ENCODE data around the gene SLC2A3.
"Not testable (repeated sequence)": the region's sequence is repeated elsewhere in the genome, so short reads cannot be mapped to it uniquely, and the experiment has no call there.

SLC2A3 gene

DNA sequence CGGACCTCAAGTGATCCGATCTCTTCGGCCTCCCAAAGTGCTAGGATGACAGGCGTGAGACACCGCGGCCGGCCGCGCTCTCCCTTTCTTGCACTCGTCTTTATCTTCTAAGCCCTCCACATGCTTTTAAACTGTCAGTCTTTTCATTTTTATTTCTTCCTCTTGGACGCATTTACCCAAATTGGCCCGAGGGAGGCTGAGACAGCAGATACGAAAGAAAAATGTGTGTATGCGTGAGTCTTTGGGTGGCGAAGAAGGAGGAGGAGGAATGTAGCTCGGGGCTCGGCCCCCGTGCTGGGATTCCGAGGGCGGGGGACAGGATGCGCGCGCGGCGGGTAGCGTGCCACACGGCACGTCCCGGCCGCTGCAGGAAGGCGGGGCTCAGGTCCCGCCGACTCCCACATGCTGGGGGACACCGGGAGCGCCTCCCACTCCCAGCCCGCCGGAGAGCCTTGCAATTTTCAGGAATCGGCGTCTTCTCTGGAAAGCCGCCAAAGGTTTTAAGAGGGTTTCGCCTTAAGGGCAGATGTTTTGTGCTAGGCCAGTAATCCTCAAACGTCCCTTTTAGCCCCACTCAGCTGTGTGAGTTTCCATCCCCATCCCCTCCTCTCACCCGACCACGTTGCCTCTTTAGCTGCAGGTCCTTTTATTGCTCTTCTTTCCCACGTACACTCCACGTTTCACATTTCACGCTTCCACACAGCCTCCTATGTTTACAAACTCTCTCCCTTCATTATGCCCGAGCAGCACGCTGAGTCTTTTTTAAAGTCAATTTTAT is 34.7 kb upstream of the SLC2A3 start:
- H3K9me3 ChIP-seq (ENCODE audit: control insufficient read depth, low read depth, low read length): no peaks in the 10 kb centered on the region
- no peaks in the 10 kb centered on the region for H3K27me3 ChIP-seq (ENCODE audit: control insufficient read depth, insufficient read depth, low read length)
- peak overlapping the region; percentile 71 for H3K4me3 ChIP-seq (ENCODE audit: low read length)
- peak overlapping the region; percentile 72 for H3K9ac ChIP-seq (ENCODE audit: low read length)
- peaks cover 16% of the 10 kb centered on the region for H3K4me1 ChIP-seq (ENCODE audit: control insufficient read depth, low read depth, low read length)
- no peaks in the 10 kb centered on the region for H3K36me3 ChIP-seq (ENCODE audit: control insufficient read depth, low read depth, low read length)
- peak overlapping the region; percentile 87 for H3K27ac ChIP-seq (ENCODE audit: low read length)

- no peaks in the 10 kb centered on the region for H3K27me3 ChIP-seq (ENCODE audit: control insufficient read depth, insufficient read depth, low read length)
- H3K9ac ChIP-seq (ENCODE audit: low read length): no peak overlapping the region
- H3K27ac ChIP-seq (ENCODE audit: low read length): no peak overlapping the region
- H3K4me3 ChIP-seq (ENCODE audit: low read length): no peak overlapping the region
- H3K9me3 ChIP-seq (ENCODE audit: control insufficient read depth, low read depth, low read length): no peaks in the 10 kb centered on the region
- H3K4me1 ChIP-seq (ENCODE audit: control insufficient read depth, low read depth, low read length): peaks cover 7% of the 10 kb centered on the region
- H3K36me3 ChIP-seq (ENCODE audit: control insufficient read depth, low read depth, low read length): no peaks in the 10 kb centered on the region
Observed at GRCh38 chr12:7966563-7966962, 30.6 kb upstream of the SLC2A3 start.

GRCh38 chr12:7964669-7965068 is 28.7 kb upstream of the SLC2A3 start:
- not testable (repeated sequence) for H3K9me3 ChIP-seq (ENCODE audit: control insufficient read depth, low read depth, low read length); H3K4me3 ChIP-seq (ENCODE audit: low read length); H3K27ac ChIP-seq (ENCODE audit: low read length); H3K9ac ChIP-seq (ENCODE audit: low read length); H3K4me1 ChIP-seq (ENCODE audit: control insufficient read depth, low read depth, low read length); H3K36me3 ChIP-seq (ENCODE audit: control insufficient read depth, low read depth, low read length); H3K27me3 ChIP-seq (ENCODE audit: control insufficient read depth, insufficient read depth, low read length)

GRCh38 chr12:7961395-7962178 is 25.6 kb upstream of the SLC2A3 start:
- Histone ChIP-seq H3K27me3 (ENCODE audit: control insufficient read depth, insufficient read depth, low read length) (no peaks in the 10 kb centered on the region), H3K36me3 (ENCODE audit: control insufficient read depth, low read depth, low read length) (no peaks in the 10 kb centered on the region), H3K27ac (ENCODE audit: low read length) (no peak overlapping the region), H3K4me3 (ENCODE audit: low read length) (peak overlapping the region; percentile 86), H3K9ac (ENCODE audit: low read length) (peak overlapping the region; percentile 53), H3K4me1 (ENCODE audit: control insufficient read depth, low read depth, low read length) (peaks cover 23% of the 10 kb centered on the region), H3K9me3 (ENCODE audit: control insufficient read depth, low read depth, low read length) (no peaks in the 10 kb centered on the region)

DNA sequence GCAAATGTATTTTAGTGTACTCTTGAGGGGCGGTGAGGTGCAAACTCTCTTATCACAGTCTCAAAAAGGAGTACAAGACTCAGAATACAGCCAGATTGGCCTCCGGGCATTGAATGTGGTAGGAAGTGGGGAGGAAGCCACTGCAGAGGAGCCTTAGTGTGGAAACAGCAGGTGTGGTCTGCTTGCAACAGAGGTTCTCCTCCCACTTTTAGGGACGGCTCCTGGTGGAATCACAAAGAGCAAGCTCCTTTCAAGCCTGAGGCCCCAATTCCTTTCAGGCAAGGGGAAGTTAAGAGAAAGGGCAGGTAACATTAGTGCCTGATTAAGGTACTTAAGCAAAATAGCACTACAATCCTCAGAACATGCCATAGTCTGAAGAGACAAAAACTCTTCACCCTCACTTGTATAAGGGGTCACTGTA is 23.7 kb upstream of the SLC2A3 start:
- Histone ChIP-seq H3K4me3 (ENCODE audit: low read length) (peak overlapping the region; percentile 86), H3K27ac (ENCODE audit: low read length) (no peak overlapping the region), H3K4me1 (ENCODE audit: control insufficient read depth, low read depth, low read length) (peaks cover 23% of the 10 kb centered on the region), H3K9ac (ENCODE audit: low read length) (peak overlapping the region; percentile 53), H3K9me3 (ENCODE audit: control insufficient read depth, low read depth, low read length) (no peaks in the 10 kb centered on the region), H3K36me3 (ENCODE audit: control insufficient read depth, low read depth, low read length) (no peaks in the 10 kb centered on the region), H3K27me3 (ENCODE audit: control insufficient read depth, insufficient read depth, low read length) (no peaks in the 10 kb centered on the region)

- Histone ChIP-seq H3K27ac (ENCODE audit: low read length) (no peak overlapping the region), H3K36me3 (ENCODE audit: control insufficient read depth, low read depth, low read length) (no peaks in the 10 kb centered on the region), H3K9ac (ENCODE audit: low read length) (peak overlapping the region; percentile 21), H3K9me3 (ENCODE audit: control insufficient read depth, low read depth, low read length) (no peaks in the 10 kb centered on the region), H3K4me1 (ENCODE audit: control insufficient read depth, low read depth, low read length) (peaks cover 23% of the 10 kb centered on the region), H3K27me3 (ENCODE audit: control insufficient read depth, insufficient read depth, low read length) (no peaks in the 10 kb centered on the region), H3K4me3 (ENCODE audit: low read length) (peak overlapping the region; percentile 4)
Observed at GRCh38 chr12:7959278-7959677, 23.3 kb upstream of the SLC2A3 start.

DNA sequence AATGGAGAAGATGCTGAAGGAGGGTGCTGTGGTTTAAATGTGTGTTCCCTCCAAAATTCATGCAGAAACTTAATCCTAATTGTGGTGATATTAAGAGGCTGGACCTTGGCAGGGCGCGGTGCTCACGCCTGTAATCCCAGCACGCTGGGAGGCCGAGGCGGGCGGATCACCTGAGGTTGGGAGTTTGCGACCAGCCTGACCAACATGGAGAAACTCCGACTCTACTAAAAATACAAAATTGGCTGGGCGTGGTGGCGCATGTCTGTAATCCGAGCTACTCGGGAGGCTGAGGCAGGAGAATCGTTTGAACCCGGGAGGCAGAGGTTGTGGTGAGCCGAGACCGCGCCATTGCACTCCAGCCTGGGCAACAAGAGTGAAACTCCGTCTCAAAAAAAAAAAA is 18.9 kb upstream of the SLC2A3 start:
- not testable (repeated sequence) for H3K27ac ChIP-seq (ENCODE audit: low read length); H3K36me3 ChIP-seq (ENCODE audit: control insufficient read depth, low read depth, low read length); H3K4me3 ChIP-seq (ENCODE audit: low read length); H3K9ac ChIP-seq (ENCODE audit: low read length); H3K9me3 ChIP-seq (ENCODE audit: control insufficient read depth, low read depth, low read length); H3K27me3 ChIP-seq (ENCODE audit: control insufficient read depth, insufficient read depth, low read length)
- H3K4me1 ChIP-seq (ENCODE audit: control insufficient read depth, low read depth, low read length): peaks cover 18% of the 10 kb centered on the region

DNA sequence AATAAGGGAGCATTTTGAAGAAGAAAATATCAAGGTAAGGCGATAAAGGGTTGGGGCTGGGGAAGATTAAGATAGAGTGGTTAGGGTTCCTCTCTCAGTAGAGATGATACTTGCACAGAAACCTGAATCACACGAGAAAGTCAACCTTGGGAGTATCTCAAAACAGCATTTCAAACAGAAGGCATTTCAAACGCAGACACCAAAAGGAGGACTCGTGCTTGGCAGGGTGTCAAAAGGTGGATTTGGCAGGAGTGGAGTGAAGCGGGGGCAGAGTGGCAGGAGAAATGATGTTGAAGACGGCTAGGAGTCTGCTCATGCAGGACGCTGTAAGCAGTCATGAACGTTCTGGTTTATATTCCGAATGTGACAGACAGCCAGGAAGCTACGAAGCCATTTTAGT is 18.4 kb upstream of the SLC2A3 start:
- H3K36me3 ChIP-seq (ENCODE audit: control insufficient read depth, low read depth, low read length); H3K4me3 ChIP-seq (ENCODE audit: low read length); H3K27me3 ChIP-seq (ENCODE audit: control insufficient read depth, insufficient read depth, low read length); H3K27ac ChIP-seq (ENCODE audit: low read length); H3K9ac ChIP-seq (ENCODE audit: low read length); H3K9me3 ChIP-seq (ENCODE audit: control insufficient read depth, low read depth, low read length): not testable (repeated sequence)
- peaks cover 14% of the 10 kb centered on the region for H3K4me1 ChIP-seq (ENCODE audit: control insufficient read depth, low read depth, low read length)

DNA sequence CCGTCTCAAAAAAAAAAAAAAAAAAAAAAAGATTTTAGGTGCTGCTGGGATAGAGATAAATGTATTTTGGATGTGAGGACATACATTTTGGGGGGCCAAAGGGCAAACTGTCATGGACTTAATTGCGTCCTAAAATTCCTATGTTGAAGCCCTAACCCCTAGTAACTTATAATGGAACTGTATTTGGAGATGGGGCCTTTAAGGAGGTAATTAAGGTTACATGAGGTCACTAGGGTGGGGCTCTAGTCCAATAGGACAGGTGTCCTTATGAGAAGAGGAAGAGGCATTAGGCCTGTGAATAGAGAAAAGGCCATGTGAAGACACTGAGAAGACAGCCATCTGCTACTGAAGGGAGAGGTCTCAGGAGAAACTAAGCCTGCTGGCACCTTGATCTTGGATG is 17.9 kb upstream of the SLC2A3 start:
- H3K36me3 ChIP-seq (ENCODE audit: control insufficient read depth, low read depth, low read length); H3K9ac ChIP-seq (ENCODE audit: low read length); H3K4me3 ChIP-seq (ENCODE audit: low read length); H3K27me3 ChIP-seq (ENCODE audit: control insufficient read depth, insufficient read depth, low read length); H3K9me3 ChIP-seq (ENCODE audit: control insufficient read depth, low read depth, low read length); H3K4me1 ChIP-seq (ENCODE audit: control insufficient read depth, low read depth, low read length); H3K27ac ChIP-seq (ENCODE audit: low read length): not testable (repeated sequence)

DNA sequence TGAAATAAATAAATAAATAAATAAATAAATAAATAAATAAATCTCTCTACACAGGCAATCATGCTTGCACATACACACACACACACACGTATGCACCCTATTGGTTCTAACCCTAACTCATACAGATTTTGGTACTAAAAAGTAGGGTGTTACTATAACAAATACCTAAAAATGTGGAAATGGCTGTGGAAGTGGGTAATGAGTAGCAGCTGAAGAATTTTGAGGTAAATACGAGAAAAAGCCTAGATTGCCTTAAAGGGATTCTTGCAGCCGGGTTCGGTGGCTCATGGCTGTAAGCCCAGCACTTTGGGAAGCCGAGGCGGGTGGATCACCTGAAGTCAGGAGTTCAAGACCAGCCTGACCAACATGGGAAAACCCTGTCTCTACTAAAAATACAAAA is 15.7 kb upstream of the SLC2A3 start:
- H3K4me3 ChIP-seq (ENCODE audit: low read length): no peak overlapping the region
- no peaks in the 10 kb centered on the region for H3K36me3 ChIP-seq (ENCODE audit: control insufficient read depth, low read depth, low read length)
- H3K4me1 ChIP-seq (ENCODE audit: control insufficient read depth, low read depth, low read length): no peaks in the 10 kb centered on the region
- no peaks in the 10 kb centered on the region for H3K27me3 ChIP-seq (ENCODE audit: control insufficient read depth, insufficient read depth, low read length)
- H3K27ac ChIP-seq (ENCODE audit: low read length): no peak overlapping the region
- no peaks in the 10 kb centered on the region for H3K9me3 ChIP-seq (ENCODE audit: control insufficient read depth, low read depth, low read length)
- H3K9ac ChIP-seq (ENCODE audit: low read length): no peak overlapping the region

GRCh38 chr12:7950230-7950943 is 14.4 kb upstream of the SLC2A3 start:
- H3K27ac ChIP-seq (ENCODE audit: low read length); H3K9ac ChIP-seq (ENCODE audit: low read length); H3K9me3 ChIP-seq (ENCODE audit: control insufficient read depth, low read depth, low read length); H3K36me3 ChIP-seq (ENCODE audit: control insufficient read depth, low read depth, low read length); H3K4me1 ChIP-seq (ENCODE audit: control insufficient read depth, low read depth, low read length); H3K27me3 ChIP-seq (ENCODE audit: control insufficient read depth, insufficient read depth, low read length); H3K4me3 ChIP-seq (ENCODE audit: low read length): not testable (repeated sequence)

Measured in iPS-18a (cell line).